Progenitor cell of endocrine pancreas (in vitro differentiated cells): ENCODE data around the gene RAB37. TPM values are rescaled to one million over a fixed set of nuclear protein-coding genes. Genes with fewer than 3 reads are reported as not detected.

Experiments used
- DNase-seq: peaks from one replicate; pipeline ENCODE4 v3.0.0; 2021; ENCODE audit warnings: low spot score; ENCODE audit not compliant: unreplicated experiment
- H3K27ac Mint-ChIP-seq: 2 replicates; pipeline ENCODE4 v1.8.0; 2021; ENCODE audit warnings: mild to moderate bottlenecking, moderate library complexity, mixed read lengths
- H3K27me3 Mint-ChIP-seq: 2 replicates; pipeline ENCODE4 v1.8.0; 2021; ENCODE audit warnings: mixed read lengths
- H3K36me3 Mint-ChIP-seq: 2 replicates; pipeline ENCODE4 v1.8.0; 2022; ENCODE audit warnings: mixed read lengths; ENCODE audit not compliant: insufficient read depth
- H3K4me1 Mint-ChIP-seq: 2 replicates; pipeline ENCODE4 v1.8.0; 2021; ENCODE audit warnings: low read depth, mixed read lengths
- H3K4me3 Mint-ChIP-seq: 2 replicates; pipeline ENCODE4 v1.8.0; 2021; ENCODE audit warnings: low read depth, mild to moderate bottlenecking, moderate library complexity, mixed read lengths
- H3K9me3 Mint-ChIP-seq: 2 replicates; pipeline ENCODE4 v1.8.0; 2021; ENCODE audit warnings: low read depth, mixed read lengths
- total RNA-seq: library from RNA; stranded (reverse); gene quantifications from 2 replicates; pipeline ENCODE4 v1.2.1, GENCODE V29; 2021
- TF ChIP-seq, protein P1 (sequence below): fragments of 200-600 bp; sonication (generic); IDR thresholded peaks from one replicate; pipeline ENCODE4 v1.5.0; 2021; ENCODE audit warnings: antibody characterized with exemption, mild to moderate bottlenecking; ENCODE audit not compliant: unreplicated experiment

RAB37 gene
- total RNA-seq, 1 donor from 2014 or later: 3.2 TPM

DNA sequence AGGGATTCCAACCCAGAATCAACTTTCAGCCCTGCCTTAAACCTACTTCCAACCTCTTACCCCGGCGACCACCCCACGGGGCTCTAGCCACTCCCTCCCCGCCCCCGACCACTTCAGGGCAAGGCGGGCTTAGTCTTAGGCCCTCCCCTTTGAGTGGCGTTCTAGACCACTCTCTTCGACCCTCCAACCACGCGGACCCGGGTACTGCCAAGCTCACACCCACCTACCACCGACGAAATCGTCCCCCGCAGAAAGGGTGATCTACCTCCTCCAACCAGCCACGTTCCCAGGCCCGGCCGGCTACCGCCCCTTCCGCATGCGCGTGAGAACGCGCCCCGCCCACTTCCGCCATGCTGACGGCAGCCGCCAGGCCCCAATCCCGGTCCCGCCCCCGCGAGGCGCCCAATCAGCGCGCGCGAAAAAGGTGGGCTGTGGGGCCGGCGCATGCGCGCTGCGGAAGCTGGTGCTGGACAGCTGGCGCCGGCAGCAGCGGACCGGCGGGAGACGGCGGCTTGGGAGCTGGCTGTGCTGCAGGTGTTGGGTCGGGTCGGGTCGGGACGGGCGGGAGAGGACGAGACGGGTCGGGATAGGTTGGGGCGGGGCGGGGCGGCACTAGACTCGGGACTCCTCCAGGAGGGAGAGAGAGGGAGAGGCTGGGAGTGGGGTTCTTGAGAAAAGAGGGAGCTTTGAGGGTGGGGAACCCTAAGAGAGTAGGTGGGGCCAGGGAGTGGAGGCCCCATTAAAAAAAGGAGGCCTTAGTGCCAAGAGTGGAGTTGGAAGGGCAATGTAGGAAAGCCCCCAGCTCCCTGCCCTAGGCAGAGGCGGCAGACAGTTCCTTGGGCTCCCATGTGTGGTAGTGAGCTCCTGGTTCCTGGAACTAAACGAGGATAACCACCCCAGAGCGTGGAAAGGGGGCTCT, 39.2 kb downstream of the RAB37 start, which contains the start of gene NAT9:
NAT9 (minus strand) TSS at position 302 of the 919 bp plus-strand sequence. CDS start 647 bp downstream, outside the sequence.
- TF ChIP-seq, protein P1, sequence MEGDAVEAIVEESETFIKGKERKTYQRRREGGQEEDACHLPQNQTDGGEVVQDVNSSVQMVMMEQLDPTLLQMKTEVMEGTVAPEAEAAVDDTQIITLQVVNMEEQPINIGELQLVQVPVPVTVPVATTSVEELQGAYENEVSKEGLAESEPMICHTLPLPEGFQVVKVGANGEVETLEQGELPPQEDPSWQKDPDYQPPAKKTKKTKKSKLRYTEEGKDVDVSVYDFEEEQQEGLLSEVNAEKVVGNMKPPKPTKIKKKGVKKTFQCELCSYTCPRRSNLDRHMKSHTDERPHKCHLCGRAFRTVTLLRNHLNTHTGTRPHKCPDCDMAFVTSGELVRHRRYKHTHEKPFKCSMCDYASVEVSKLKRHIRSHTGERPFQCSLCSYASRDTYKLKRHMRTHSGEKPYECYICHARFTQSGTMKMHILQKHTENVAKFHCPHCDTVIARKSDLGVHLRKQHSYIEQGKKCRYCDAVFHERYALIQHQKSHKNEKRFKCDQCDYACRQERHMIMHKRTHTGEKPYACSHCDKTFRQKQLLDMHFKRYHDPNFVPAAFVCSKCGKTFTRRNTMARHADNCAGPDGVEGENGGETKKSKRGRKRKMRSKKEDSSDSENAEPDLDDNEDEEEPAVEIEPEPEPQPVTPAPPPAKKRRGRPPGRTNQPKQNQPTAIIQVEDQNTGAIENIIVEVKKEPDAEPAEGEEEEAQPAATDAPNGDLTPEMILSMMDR: no peak
- peak; percentile 99 for DNase-seq
- Mint-ChIP-seq H3K4me3 (peak within 1 kb of the TSS; percentile 94), H3K4me1 (peaks cover 21% of the 10 kb centered on the region), H3K36me3 (peaks cover 13% of the 10 kb centered on the region), H3K27ac (peak within 1 kb of the TSS; percentile 96), H3K9me3 (no peaks in the 10 kb centered on the region), H3K27me3 (no peaks in the 10 kb centered on the region)

DNA sequence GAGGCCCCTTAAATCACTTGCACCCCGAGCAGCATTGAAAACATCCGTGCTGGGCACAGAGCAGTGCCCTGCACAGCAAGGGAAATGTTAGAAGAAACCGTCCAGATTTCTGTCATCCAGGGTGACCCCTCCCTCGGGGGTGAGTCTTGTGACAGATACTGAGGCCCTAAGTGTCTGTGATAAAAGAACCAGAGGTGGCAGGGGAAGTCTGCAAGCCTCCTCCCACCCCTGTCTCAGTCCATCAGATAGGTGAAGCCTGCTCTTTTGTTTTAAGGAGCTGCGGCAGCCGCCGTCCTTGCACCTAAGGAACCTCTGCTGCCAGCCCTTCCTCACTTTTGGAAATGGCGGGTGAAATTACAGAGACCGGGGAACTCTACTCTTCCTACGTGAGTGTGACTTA, 39.9 kb downstream of the RAB37 start:
- no peaks in the 10 kb centered on the region for H3K27me3 Mint-ChIP-seq

DNA sequence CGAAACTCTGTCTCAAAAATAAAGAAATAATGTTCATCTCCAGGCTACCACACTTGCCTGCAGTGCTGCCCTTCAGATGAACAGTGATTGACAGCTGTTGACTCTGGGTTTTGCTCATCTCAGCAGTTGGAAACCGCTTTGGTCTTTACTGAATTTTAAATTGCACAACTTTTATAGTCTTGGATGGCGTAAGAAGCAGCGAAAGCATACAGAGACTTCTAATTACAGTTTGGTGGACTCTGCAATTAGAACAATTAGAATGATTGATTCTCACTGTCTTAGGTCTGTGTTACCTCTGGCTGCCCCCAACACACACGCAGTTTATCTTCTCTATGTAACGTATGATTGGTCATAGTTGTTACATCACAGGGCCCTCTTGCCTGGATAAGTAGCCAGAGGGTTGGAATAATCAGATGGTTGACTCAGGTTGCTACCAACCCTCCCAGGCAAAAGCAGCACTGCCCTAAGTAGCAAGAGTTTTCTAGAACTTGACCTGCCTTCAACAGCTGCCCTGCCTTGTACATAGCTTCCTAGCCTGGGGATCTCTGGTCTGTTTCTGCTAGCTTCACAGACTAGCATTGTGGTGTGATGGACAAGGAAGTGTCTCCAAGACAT, 41.0 kb downstream of the RAB37 start:
- Mint-ChIP-seq H3K27me3 (no peaks in the 10 kb centered on the region), H3K4me3 (peak overlapping the region; percentile 54), H3K27ac (peak overlapping the region; percentile 20), H3K4me1 (peaks cover 21% of the 10 kb centered on the region), H3K36me3 (peaks cover 7% of the 10 kb centered on the region), H3K9me3 (no peaks in the 10 kb centered on the region)
- DNase-seq: no peak
- TF ChIP-seq, protein P1: no peak

More for the DNA sequence above, 39.9 kb downstream of the RAB37 start:
- H3K36me3 Mint-ChIP-seq: peaks cover 13% of the 10 kb centered on the region
- TF ChIP-seq, protein P1: no peak
- no peaks in the 10 kb centered on the region for H3K9me3 Mint-ChIP-seq
- H3K4me1 Mint-ChIP-seq: peaks cover 21% of the 10 kb centered on the region
- no peak for DNase-seq
- peak overlapping the region; percentile 38 for H3K27ac Mint-ChIP-seq
- H3K4me3 Mint-ChIP-seq: peak overlapping the region; percentile 94

DNA sequence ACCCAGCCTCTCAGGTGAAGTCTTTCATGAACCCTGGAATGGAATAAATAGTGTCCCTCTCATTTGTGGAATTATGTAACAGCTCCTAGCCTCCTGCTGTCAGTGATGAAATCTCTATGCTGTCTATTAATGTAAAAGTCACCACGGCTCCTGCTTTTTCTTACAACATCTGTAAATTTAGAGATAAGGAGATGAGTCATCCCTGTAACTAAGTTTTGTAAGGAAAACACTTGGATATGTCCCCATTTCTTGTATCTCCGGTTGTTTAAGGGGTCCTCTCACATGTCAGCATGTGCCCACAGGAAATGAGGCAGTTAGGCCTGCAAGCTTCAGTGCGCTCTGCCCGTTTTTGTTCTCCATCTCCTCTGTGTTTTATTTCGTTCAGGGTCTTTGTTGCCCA, 41.9 kb downstream of the RAB37 start:
- H3K36me3 Mint-ChIP-seq: peaks cover 5% of the 10 kb centered on the region
- no peak overlapping the region for H3K27ac Mint-ChIP-seq
- DNase-seq: no peak
- peaks cover 20% of the 10 kb centered on the region for H3K4me1 Mint-ChIP-seq
- TF ChIP-seq, protein P1: no peak
- no peaks in the 10 kb centered on the region for H3K9me3 Mint-ChIP-seq
- H3K4me3 Mint-ChIP-seq: no peak overlapping the region
- H3K27me3 Mint-ChIP-seq: no peaks in the 10 kb centered on the region

DNA sequence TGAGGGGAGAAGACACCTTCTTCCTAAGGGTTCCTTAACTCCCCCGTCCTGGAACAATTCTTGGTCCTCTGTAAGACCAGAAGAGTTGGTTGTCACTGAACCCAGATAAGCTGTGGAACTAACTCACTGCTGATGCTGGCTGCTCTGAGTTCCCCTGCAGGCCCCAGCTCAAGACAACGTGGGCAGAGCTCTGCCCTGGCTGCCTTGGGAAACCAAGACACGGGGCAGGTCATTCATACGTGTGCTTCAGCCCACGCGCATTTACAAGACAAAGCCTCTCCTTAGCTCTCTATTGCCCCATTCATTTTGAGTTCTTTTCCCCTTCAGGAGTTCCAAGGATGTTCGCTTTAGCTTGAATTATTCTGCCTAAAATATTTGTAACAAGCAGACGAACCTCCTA, 42.4 kb downstream of the RAB37 start:
- no peak overlapping the region for H3K27ac Mint-ChIP-seq
- TF ChIP-seq, protein P1: no peak
- no peaks in the 10 kb centered on the region for H3K9me3 Mint-ChIP-seq
- H3K4me1 Mint-ChIP-seq: peaks cover 18% of the 10 kb centered on the region
- peaks cover 3% of the 10 kb centered on the region for H3K36me3 Mint-ChIP-seq
- H3K27me3 Mint-ChIP-seq: no peaks in the 10 kb centered on the region
- DNase-seq: no peak
- no peak overlapping the region for H3K4me3 Mint-ChIP-seq
